H1 (cell line): ENCODE measurements around the gene HS2ST1. TPM values are rescaled to one million over a fixed set of nuclear protein-coding genes. Genes with fewer than 3 reads are reported as not detected.

Experiments used
- CTCF ChIA-PET: fragments of 300-600 bp; sonication (Branson Sonifier 250); formaldehyde crosslinking; loops from one replicate; lab custom pipeline; 2021; ENCODE audit not compliant: partially characterized antibody; lab: Charles Lee
- POLR2A ChIA-PET: fragments of 300-600 bp; sonication (Branson Sonifier 250); formaldehyde crosslinking; loops from one replicate; lab custom pipeline; 2021; ENCODE audit warnings: inconsistent platforms; ENCODE audit not compliant: partially characterized antibody; lab: Charles Lee
- DNase-seq, 2 experiments: peaks; one replicate each; pipeline versions ENCODE4 v3.0.0 to v3.0.0-alpha.2; 2010 to 2022; ENCODE audit warnings: low spot score in 2 of 2, low read depth in 1 of 2, mixed read lengths in 1 of 2
- FAIRE-seq: peaks from 2 replicates; lab custom pipeline; 2011; peaks lifted over from hg19 to GRCh38; lab: Jason Lieb, UNC
- H2AFZ ChIP-seq: 2 replicates; pipeline ENCODE4 v1.8.1; 2012; ENCODE audit warnings: low read length, inconsistent platforms
- H2AK5ac ChIP-seq: 2 replicates; pipeline ENCODE4 v1.6.1; 2013; ENCODE audit warnings: low read depth, low read length
- H2BK120ac ChIP-seq: replicated peaks from 2 replicates; pipeline ENCODE3; 2013; ENCODE audit warnings: low read depth, low read length, inconsistent platforms
- H2BK12ac ChIP-seq: 2 replicates; pipeline ENCODE4 v1.6.1; 2013; ENCODE audit warnings: low read depth, low read length
- H2BK15ac ChIP-seq: 2 replicates; pipeline ENCODE4 v1.6.1; 2013; ENCODE audit warnings: low read length
- H2BK20ac ChIP-seq: 2 replicates; pipeline ENCODE4 v1.6.1; 2013; ENCODE audit warnings: low read length
- H2BK5ac ChIP-seq: 2 replicates; pipeline ENCODE4 v1.6.1; 2013; ENCODE audit warnings: low read depth, low read length
- H3K14ac ChIP-seq: 2 replicates; pipeline ENCODE4 v1.6.1; 2013; ENCODE audit warnings: inconsistent platforms; ENCODE audit not compliant: insufficient read length
- H3K18ac ChIP-seq: 2 replicates; pipeline ENCODE4 v1.6.1; 2013; ENCODE audit warnings: low read length; ENCODE audit errors: extremely low read depth
- H3K23ac ChIP-seq: 2 replicates; pipeline ENCODE4 v1.6.1; 2013; ENCODE audit warnings: inconsistent platforms; ENCODE audit not compliant: insufficient read length
- H3K23me2 ChIP-seq: 2 replicates; pipeline ENCODE4 v1.6.1; 2013; ENCODE audit warnings: low read depth, low read length
- H3K27ac ChIP-seq: 2 replicates; pipeline ENCODE4 v1.6.1; 2011; ENCODE audit warnings: low read depth, low read length, inconsistent platforms
- H3K27me3 ChIP-seq, 4 experiments: replicated peaks in 1 of 4; 1 replicate in 1 of 4; 2 replicates in 3 of 4; pipeline versions ENCODE4 v1.6.1 to v1.8.1; 2011 to 2013; ENCODE audit warnings: low read length in 3 of 4, mild to moderate bottlenecking in 3 of 4, inconsistent platforms in 2 of 4, mixed read lengths in 2 of 4, moderate library complexity in 1 of 4; ENCODE audit not compliant: control insufficient read depth in 3 of 4, insufficient read depth in 3 of 4; ENCODE audit errors: extremely low read depth in 1 of 4
- H3K36me3 ChIP-seq, 4 experiments: 2 replicates each; pipeline versions ENCODE4 v1.6.1 to v1.8.1; 2011 to 2013; ENCODE audit warnings: mild to moderate bottlenecking in 4 of 4, low read length in 3 of 4, moderate library complexity in 2 of 4, control low read depth in 1 of 4, inconsistent platforms in 1 of 4; ENCODE audit not compliant: insufficient read depth in 4 of 4, control insufficient read depth in 2 of 4
- H3K4ac ChIP-seq: replicated peaks from 2 replicates; pipeline ENCODE3; 2013; ENCODE audit warnings: low read length, low read depth, mixed read lengths, inconsistent platforms; ENCODE audit not compliant: insufficient read length
- H3K4me1 ChIP-seq, 4 experiments: replicated peaks in 1 of 4; 1 replicate in 1 of 4; 2 replicates in 3 of 4; pipeline versions ENCODE4 v1.6.1 to v1.8.1; 2011 to 2013; ENCODE audit warnings: low read length in 3 of 4, inconsistent platforms in 2 of 4, mixed read lengths in 1 of 4; ENCODE audit not compliant: insufficient read depth in 4 of 4, control insufficient read depth in 3 of 4
- H3K4me2 ChIP-seq, 2 experiments: 2 replicates each; pipeline versions ENCODE4 v1.6.1 to v1.8.1; 2011 to 2013; ENCODE audit warnings: low read depth in 2 of 2, low read length in 2 of 2, control low read depth in 1 of 2, inconsistent platforms in 1 of 2, mild to moderate bottlenecking in 1 of 2; ENCODE audit not compliant: insufficient read depth in 1 of 2
- H3K4me3 ChIP-seq, 4 experiments: fragments of 200-600, 300-600 bp in 1 of 4; sonication (generic), shearing (Covaris generic), sonication (Bioruptor Twin) in 1 of 4; 2 replicates each; pipeline versions ENCODE4 v1.5.1 to v1.8.1; 2011 to 2016; ENCODE audit warnings: low read length in 4 of 4, low read depth in 3 of 4, control low read depth in 2 of 4, inconsistent platforms in 2 of 4, mild to moderate bottlenecking in 2 of 4, mixed read lengths in 1 of 4, moderate library complexity in 1 of 4; ENCODE audit not compliant: insufficient read depth in 2 of 4; ENCODE audit errors: extremely low read depth in 1 of 4
- H3K56ac ChIP-seq: replicated peaks from 2 replicates; pipeline ENCODE3; 2013; ENCODE audit warnings: low read depth, mild to moderate bottlenecking, mixed read lengths, low read length, inconsistent platforms; ENCODE audit not compliant: insufficient read length
- H3K79me1 ChIP-seq: 2 replicates; pipeline ENCODE4 v1.6.1; 2013; ENCODE audit warnings: low read depth, low read length, control low read depth
- H3K79me2 ChIP-seq, 2 experiments: 2 replicates each; pipeline versions ENCODE4 v1.6.1 to v1.8.1; 2012 to 2013; ENCODE audit warnings: low read length in 2 of 2, mild to moderate bottlenecking in 2 of 2, inconsistent platforms in 1 of 2; ENCODE audit not compliant: insufficient read depth in 2 of 2, control insufficient read depth in 1 of 2
- H3K9ac ChIP-seq, 4 experiments: replicated peaks in 1 of 4; 1 replicate in 1 of 4; 2 replicates in 3 of 4; pipeline versions ENCODE4 v1.6.1 to v1.8.1; 2011 to 2013; ENCODE audit warnings: low read depth in 3 of 4, low read length in 3 of 4, control low read depth in 2 of 4, mild to moderate bottlenecking in 2 of 4, moderate library complexity in 2 of 4, inconsistent platforms in 1 of 4; ENCODE audit errors: extremely low read depth in 1 of 4
- H3K9me3 ChIP-seq, 2 experiments: 2 replicates each; pipeline versions ENCODE4 v1.6.1 to v1.8.1; 2012 to 2013; ENCODE audit warnings: mild to moderate bottlenecking in 2 of 2, moderate library complexity in 2 of 2, control low read depth in 1 of 2, inconsistent platforms in 1 of 2, low read depth in 1 of 2, low read length in 1 of 2, mixed read lengths in 1 of 2; ENCODE audit not compliant: insufficient read depth in 2 of 2
- H4K20me1 ChIP-seq, 2 experiments: replicated peaks in 1 of 2; 2 replicates each; pipeline versions ENCODE3 to v1.8.1; 2011 to 2013; ENCODE audit warnings: inconsistent platforms in 2 of 2, low read length in 2 of 2, mild to moderate bottlenecking in 1 of 2; ENCODE audit not compliant: insufficient read depth in 2 of 2, control insufficient read depth in 1 of 2
- H4K5ac ChIP-seq: 2 replicates; pipeline ENCODE4 v1.6.1; 2013; ENCODE audit warnings: low read length, low read depth, mixed read lengths, inconsistent platforms; ENCODE audit not compliant: insufficient read length
- H4K8ac ChIP-seq: 2 replicates; pipeline ENCODE4 v1.8.0; 2013; ENCODE audit warnings: mild to moderate bottlenecking, moderate library complexity, low read length, inconsistent platforms; ENCODE audit not compliant: insufficient read depth; ENCODE audit errors: extremely low read depth
- H4K91ac ChIP-seq: replicated peaks from 2 replicates; pipeline ENCODE3; 2013; ENCODE audit warnings: low read length, mixed read lengths, inconsistent platforms; ENCODE audit not compliant: insufficient read length
- CREB1 ChIP-seq: IDR thresholded peaks from 2 replicates; pipeline ENCODE4 v1.6.1; 2012; ENCODE audit warnings: inconsistent platforms
- EZH2 ChIP-seq: fragments of 200-600 bp; sonication (generic); IDR thresholded peaks from 2 replicates; pipeline ENCODE4 v1.7.1; 2012; ENCODE audit warnings: low read depth, mild to moderate bottlenecking, moderate library complexity, low read length, inconsistent platforms; ENCODE audit not compliant: severe bottlenecking
- HDAC6 ChIP-seq: IDR thresholded peaks from one replicate; pipeline ENCODE4 v1.7.1; 2012; ENCODE audit warnings: low read depth, mild to moderate bottlenecking, inconsistent platforms, low read length, moderate library complexity
- POU5F1 ChIP-seq: IDR thresholded peaks from 2 replicates; pipeline ENCODE4 v1.6.1; 2011; ENCODE audit warnings: low read depth, mild to moderate bottlenecking, low read length, moderate library complexity
- RBBP5 ChIP-seq: IDR thresholded peaks from 2 replicates; pipeline ENCODE4 v1.7.1; 2012; ENCODE audit warnings: low read depth, mild to moderate bottlenecking, inconsistent platforms, low read length, moderate library complexity, borderline replicate concordance
- RFX5 ChIP-seq: IDR thresholded peaks from 2 replicates; pipeline ENCODE4 v1.6.1; 2011; ENCODE audit warnings: low read depth, low read length, improper control_type of control experiment, borderline replicate concordance
- SP1 ChIP-seq: IDR thresholded peaks from 2 replicates; pipeline ENCODE4 v1.6.1; 2011; ENCODE audit warnings: low read depth, low read length
- SP4 ChIP-seq: IDR thresholded peaks from 2 replicates; pipeline ENCODE4 v1.6.1; 2012; ENCODE audit warnings: low read length, inconsistent platforms
- SRF ChIP-seq: IDR thresholded peaks from 2 replicates; pipeline ENCODE4 v1.6.1; 2011; ENCODE audit warnings: mild to moderate bottlenecking, low read depth, low read length, moderate library complexity
- YY1 ChIP-seq: IDR thresholded peaks from 2 replicates; pipeline ENCODE4 v1.6.1; 2011; ENCODE audit warnings: low read depth, mild to moderate bottlenecking, low read length
- ZNF274 ChIP-seq: IDR thresholded peaks from 2 replicates; pipeline ENCODE4 v1.7.0; 2012; ENCODE audit warnings: low read length, borderline replicate concordance; ENCODE audit errors: extremely low read depth
- WGBS, 2 experiments: shearing (Covaris generic) in 1 of 2; methylation state at CpG; one replicate each; pipeline versions ENCODE4 v1.1.6 to v1.1.7; 2013 to 2015; ENCODE audit warnings: low lambda C conversion rate in 2 of 2, mixed read lengths in 2 of 2, inconsistent platforms in 1 of 2, low coverage in 1 of 2, missing lambda C conversion rate in 1 of 2; ENCODE audit not compliant: insufficient replicate concordance in 2 of 2, insufficient coverage in 1 of 2, insufficient read length in 1 of 2; ENCODE audit errors: extremely low coverage in 1 of 2, missing lambda C conversion rate in 1 of 2; 5-methylcytosine and 5-hydroxymethylcytosine counted together
- polyA plus RNA-seq, 7 experiments: library from polyadenylated mRNA; depleted of rRNA in 3 of 7; stranded (reverse) in 5 of 7; unstranded in 2 of 7; fragments of >200 nt in 5 of 7; fragments of 200-250 nt in 2 of 7; gene quantifications; 1 replicate in 5 of 7; 2 replicates in 1 of 7; 4 replicates in 1 of 7; pipeline versions ENCODE4 v1.2.1 to v1.2.3, GENCODE V29; 2011 to 2013; ENCODE audit warnings: missing spikeins in 2 of 7, mixed read lengths in 2 of 7
- total RNA-seq: library from RNA; stranded (reverse); fragmentation: NEBNext Ultra II Directional; extraction: Animal tissue kit (Norgen Biotek cat#: 25700); gene quantifications from 2 replicates; pipeline ENCODE4 v1.2.1, GENCODE V29; 2021

Gene HS2ST1
- total and polyA plus RNA-seq, 2 of the 8 experiments (the other 6 are each of a cell fraction or from before 2014, with no cell fraction given), result 5.2 to 28.3 TPM

GRCh38 chr1:86971778-86972177 is 57.3 kb downstream of the HS2ST1 start:
- Histone ChIP-seq H3K9ac (no peak overlapping the region), H2BK15ac (no peak overlapping the region), H3K18ac (no peak overlapping the region), H2BK5ac (no peak overlapping the region), H3K23ac (no peak overlapping the region), H4K20me1 (peaks cover 0 to 3% of the 10 kb centered on the region in 2 experiments), H3K4me3 (no peak overlapping the region), H2BK20ac (no peak overlapping the region), H3K79me2 (peaks cover 0 to 89% of the 10 kb centered on the region in 2 experiments; a peak in 2 of 4 replicates), H3K23me2 (no peaks in the 10 kb centered on the region), H4K5ac (no peak overlapping the region), H2AK5ac (no peak overlapping the region), H3K36me3 (no peaks in the 10 kb centered on the region), H3K4me2 (no peak overlapping the region), H3K4ac (no peak overlapping the region), H3K27ac (no peak overlapping the region), H3K56ac (no peak overlapping the region), H3K79me1 (no peaks in the 10 kb centered on the region), H4K91ac (no peak overlapping the region), H2AFZ (no peak overlapping the region), H2BK120ac (no peak overlapping the region), H3K27me3 (no peaks in the 10 kb centered on the region), H3K14ac (no peak overlapping the region), H3K4me1 (peaks cover 0 to 3% (median 0%) of the 10 kb centered on the region in 4 experiments; a peak in 1 of 7 replicates), H2BK12ac (no peak overlapping the region), H3K9me3 (no peaks in the 10 kb centered on the region), H4K8ac (no peak overlapping the region)
- 81% methylated on average over 3 of the region's 3 CpGs; no CpG with 5 or more reads in 1 of the 2 experiments for WGBS, 2 experiments
- CTCF ChIA-PET, result no interaction called here
- FAIRE-seq (no peak), DNase-seq (no peak)
- no peak for TF ChIP-seq SRF
- no peak for TF ChIP-seq SP1
- TF ChIP-seq SP4, result no peak
- TF ChIP-seq EZH2, result no peak
- no peak for TF ChIP-seq HDAC6
- no peak for TF ChIP-seq RBBP5
- TF ChIP-seq YY1, result no peak
- TF ChIP-seq ZNF274, result no peak
- no peak for TF ChIP-seq POU5F1
- no peak for TF ChIP-seq CREB1
- no peak for TF ChIP-seq RFX5
- POLR2A ChIA-PET, result interaction anchor here (0.8 kb wide), 1 partner anchor 12 kb away, joined by 4 read pairs; no protein-coding TSS in a partner anchor
